SU-DHL-6 (cell line): ENCODE measurements around the gene LSR.

ENCODE experiments used
- CTCF ChIP-seq: fragments of 200-600 bp; sonication (generic); IDR thresholded peaks from one replicate; pipeline ENCODE4 v1.5.1; 2017; ENCODE audit warnings: antibody characterized with exemption, mild to moderate bottlenecking, low read length, moderate library complexity; ENCODE audit not compliant: insufficient read depth, poor library complexity, severe bottlenecking
- EZH2phosphoT487 ChIP-seq: fragments of 200-600 bp; sonication (generic), shearing (Covaris generic); conservative IDR thresholded peaks from 2 replicates; pipeline ENCODE4 v1.6.1; 2018; ENCODE audit warnings: mild to moderate bottlenecking, antibody characterized with exemption, low read length, moderate library complexity, mixed read lengths

- TF ChIP-seq CTCF (no peak), EZH2phosphoT487 (no peak)
Observed at GRCh38 chr19:35279985-35280821, 31.4 kb downstream of the LSR start.
